GM21390 (cell line): Measurements from ENCODE around the gene CAMTA1.

Experiments used
- ATAC-seq: cut with Tn5 transposase; IDR thresholded peaks from one replicate; pipeline ENCODE4 v1.9.1; 2021; ENCODE audit not compliant: unreplicated experiment

Gene CAMTA1

DNA sequence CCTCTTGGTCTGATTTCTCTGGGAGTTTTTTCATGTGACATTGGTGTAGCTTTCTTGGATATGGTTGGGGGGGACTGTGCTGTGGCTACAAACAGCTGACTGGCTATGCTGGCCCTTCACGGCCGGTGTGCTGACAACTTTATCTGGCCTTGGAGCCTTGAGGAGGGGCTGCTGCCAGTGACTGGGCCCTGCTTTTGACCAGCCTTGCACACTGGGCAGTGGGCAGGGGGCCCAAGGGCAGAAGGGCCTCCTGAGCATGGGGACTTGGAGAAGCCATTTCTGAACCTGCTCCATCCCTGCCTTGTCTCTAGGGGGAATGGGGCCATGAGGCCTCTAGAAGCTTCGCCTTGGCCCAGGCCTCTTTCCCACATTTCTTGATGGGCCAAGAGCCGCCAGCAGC lies 139.6 kb downstream of the CAMTA1 start:
- no peak for ATAC-seq

DNA sequence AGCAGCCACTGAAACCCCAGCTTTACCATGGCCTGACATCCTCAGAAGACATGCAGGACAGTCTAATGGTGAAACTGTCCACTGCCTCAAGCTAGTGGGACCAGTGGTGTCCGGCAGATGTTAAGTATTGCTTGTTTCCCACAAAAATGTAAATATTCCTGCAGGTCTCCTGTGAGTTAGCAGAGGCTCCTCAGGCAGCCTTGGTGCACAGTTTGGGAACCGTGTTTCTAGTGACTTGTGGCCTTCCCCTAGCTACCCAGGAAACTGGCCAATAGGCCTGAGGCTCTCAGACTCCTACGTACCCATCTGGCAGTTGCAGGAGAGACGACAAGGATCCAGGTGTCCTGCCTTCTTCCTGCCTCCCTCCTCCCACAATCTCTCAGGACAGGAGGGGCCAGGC lies 142.4 kb downstream of the CAMTA1 start:
- no peak for ATAC-seq

DNA sequence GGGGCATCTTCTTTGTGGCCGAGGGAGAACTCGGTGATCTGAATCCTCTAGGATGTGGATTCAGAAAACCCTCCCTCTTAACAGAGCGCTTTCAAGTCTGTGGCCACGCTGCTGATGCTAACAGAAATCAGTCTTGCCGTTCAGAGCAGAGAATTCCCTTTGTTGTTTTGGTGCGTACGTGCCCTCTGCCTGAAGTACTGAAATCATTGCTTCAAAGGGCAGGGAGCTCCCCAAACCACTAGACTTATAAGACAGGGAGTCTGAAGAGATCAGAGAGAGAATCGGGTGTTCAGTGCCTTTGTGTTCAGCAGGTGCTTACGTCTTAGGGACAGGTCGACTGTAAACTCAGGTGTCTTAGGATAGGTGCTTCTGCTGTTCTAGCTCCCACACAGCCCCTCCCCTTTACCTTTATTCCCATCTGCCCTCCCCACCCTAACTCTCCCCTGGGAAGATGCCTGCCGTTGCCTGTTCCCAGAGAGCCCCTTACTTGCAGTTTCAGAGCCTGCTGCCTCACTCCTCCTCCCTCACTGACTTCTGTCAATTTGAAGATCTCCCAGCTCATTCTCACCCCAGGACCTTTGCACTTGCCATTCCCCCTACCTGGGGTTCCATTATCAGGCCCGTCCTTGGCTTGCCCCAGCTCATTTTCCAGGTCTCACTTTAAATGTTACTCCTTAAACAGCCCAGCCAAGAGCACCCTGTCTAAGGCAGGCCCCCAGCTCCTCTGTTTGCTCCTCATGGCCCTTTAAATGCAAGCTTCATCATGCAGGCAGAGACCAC lies 143.0 kb downstream of the CAMTA1 start:
- no peak for ATAC-seq

DNA sequence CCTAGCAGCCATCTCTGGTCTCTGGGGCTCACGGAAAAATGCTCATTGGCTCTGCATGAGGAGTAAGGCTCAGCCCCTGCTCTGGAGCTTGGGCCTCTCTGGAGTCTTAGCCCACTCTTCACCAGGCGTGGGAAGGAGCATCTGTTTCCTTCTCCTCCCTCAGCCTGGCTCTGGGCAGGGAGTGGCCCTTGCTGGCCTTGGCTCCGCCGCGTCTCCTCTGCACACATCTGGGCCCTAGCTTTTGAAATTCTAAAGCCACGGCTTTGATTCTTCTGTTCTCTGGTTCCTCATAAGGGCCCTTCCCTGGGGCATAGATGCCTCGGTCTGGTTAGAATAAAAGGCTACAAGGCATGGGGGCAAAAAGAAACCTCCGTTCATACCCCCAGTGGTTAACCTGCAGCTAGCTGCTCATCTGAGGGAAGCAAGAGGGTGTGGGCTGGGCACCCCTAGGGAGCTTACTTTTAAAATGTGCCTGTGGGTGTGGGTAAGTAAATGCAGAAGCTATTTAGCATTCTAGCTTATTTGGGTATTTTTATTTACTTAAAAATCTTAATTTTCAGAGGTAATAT lies 145.6 kb downstream of the CAMTA1 start:
- no peak for ATAC-seq

DNA sequence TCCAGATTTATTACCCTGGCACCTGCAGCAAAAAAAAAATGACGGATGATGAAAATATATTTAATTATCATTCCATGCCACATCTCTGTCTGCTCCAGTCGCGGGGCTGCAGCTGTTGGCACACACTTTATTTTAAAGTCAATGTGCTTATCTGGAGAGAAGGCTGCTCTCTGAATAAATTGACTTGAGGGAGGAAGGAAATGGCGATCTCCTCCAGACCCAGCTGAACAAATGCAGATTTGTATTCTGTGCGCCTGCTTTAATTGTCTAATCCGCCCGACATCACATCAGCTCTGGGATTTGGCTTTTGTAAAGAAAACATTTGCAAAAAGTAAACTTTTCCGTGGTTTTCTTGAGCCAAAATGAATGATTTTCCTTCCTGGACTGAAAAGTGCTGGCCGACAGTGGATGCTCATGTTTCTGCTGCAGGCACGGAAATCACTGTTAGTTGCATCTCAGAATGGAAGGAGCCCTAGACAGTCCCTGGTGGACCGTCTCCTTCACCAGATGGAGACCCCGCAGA lies 150.2 kb downstream of the CAMTA1 start:
- no peak for ATAC-seq

DNA sequence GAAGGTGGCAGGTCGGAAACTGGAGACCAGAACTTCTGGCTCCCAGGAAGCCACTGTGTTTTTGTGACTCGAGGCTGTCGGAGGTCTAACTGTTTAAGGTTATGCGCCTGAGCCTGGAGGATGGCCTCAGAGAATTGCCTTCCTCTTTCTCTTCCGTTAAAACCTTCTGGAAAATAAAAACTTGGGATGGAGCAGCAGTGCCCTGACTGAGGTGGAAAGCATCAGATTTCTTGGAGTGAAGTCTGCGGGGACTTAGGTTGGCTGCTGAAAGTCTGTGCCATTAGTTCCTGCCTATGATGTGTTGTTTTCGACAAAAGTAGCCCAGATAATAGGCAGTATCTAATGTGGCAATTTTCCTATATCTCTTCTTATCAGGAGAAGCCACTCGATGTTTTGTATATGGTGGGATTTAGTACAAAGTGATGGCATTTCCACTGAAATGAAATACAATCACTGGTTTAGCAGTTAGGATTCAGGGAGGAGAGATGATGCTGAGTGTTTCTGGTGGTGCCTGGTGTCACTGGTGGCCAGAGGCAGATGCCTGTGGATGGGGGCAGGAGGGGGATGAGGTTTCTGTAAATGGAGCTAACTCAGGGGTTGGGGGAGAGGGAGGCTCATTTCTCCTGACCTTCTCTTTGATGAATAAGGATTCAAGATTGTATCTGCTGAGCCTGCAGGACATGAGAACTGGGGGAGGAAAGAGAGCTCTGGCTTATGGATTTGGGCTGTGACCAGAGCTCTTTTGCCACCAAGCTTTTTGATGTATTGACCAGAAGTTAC lies 150.8 kb downstream of the CAMTA1 start:
- ATAC-seq, result no peak

DNA sequence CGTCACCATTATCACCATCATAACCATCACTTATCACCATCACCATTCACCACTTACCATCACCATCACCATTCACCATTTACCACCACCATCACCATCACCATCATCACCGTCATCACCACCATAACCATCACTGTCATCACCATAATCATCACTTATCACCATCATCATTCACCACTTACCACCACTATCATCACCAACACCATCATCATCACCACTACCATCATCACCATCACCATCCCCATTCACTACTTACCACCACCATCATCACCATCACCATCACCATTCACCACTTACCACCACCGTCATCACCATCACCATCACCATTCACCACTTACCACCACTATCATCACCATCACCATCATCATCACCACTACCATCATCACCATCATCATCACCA lies 151.8 kb downstream of the CAMTA1 start:
- ATAC-seq, result no peak

DNA sequence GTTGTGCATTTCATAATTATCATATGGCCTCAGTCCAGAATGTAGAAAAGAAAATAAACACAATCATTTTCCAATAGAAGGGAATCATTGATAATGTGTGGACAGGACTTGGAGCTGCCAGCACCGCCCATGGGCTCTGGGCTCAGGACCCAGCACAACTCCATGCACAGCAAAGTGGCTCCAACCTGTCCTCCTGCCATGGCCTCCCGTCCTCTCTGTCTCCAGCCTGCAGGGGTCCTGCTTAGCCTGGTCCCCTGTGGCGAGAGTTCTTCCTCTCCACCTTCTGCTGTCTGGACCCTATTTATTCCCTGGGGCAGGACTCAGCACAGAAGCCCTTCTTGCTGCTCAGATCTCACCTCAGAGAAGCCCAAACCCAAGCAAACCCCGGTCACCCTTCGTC lies 154.1 kb downstream of the CAMTA1 start:
- ATAC-seq, result no peak

DNA sequence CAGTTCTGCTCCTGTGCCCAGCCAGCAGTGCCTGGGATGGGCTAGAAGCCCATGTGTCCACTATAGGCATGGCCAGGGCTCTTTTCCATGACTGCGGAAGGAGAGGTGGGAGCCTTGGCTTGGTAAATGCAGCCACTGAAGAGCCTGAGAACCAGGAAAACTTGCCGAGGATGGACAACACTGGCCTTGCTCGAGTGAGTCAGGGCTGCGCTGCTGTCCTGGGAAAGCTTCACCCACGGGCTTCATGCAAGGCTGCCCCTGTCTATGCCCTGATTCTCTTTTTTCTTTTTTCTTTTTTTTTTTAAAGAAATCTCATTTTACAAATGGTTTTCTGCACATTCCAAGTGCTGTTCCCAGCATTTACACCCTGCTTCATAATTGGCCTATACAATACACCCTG lies 156.5 kb downstream of the CAMTA1 start:
- no peak for ATAC-seq

DNA sequence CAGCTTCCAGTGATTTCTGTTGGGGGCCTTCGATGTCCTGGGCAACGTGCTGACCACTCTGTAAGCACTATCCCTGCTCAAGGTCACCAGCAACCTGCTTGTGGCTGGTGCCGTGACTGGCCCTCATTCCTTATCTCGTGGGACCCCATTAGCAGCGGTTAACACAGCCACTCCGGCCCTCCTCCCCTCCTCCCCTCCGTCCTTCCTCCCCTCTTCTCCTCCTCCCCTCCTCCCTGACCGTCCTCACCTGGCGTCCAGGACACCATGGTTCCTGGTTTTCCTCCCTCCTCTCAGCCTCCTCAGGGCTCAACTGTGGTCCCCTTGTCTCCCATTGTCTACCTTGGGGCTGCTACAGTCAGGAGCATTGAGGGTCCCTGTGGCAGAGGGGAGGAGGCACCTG lies 157.7 kb downstream of the CAMTA1 start:
- ATAC-seq, result no peak

DNA sequence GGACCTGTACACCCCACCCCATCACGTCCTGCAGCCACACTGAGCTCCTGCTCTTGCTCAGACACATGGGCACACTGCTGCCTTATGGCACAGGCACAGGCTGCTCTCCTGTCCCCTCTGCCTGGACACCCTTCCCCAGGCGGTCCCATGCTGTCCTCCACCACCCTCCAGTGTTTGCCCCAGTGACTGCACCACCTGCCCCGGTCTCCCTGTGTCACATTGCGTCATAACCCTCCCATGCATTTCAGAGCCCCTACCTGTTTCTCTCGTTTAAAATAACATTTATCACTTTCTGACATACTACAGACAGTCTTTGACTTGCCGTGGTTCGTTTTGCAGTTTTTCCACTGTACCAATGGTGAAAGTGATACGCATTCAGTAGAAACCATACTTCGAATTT lies 159.2 kb downstream of the CAMTA1 start:
- ATAC-seq, result no peak

DNA sequence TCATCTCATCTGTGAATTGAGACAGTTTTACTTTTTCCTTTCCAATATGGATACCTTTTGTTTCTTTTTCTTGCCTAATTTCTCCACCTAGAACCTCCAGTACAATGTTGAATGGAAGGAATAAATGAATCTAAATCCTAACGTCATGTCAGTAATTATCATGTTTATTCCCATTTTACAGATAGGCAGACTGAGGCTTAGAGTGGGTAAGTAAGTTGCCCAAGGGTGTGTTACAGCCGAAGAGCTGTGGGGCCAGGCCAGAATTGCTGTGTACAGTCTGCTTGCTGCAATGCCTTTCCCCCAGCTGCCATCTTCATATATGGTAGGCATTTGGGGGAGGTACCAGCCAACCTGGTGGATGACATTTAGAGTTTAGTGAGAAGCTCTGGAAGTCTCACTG lies 162.7 kb downstream of the CAMTA1 start:
- no peak for ATAC-seq

DNA sequence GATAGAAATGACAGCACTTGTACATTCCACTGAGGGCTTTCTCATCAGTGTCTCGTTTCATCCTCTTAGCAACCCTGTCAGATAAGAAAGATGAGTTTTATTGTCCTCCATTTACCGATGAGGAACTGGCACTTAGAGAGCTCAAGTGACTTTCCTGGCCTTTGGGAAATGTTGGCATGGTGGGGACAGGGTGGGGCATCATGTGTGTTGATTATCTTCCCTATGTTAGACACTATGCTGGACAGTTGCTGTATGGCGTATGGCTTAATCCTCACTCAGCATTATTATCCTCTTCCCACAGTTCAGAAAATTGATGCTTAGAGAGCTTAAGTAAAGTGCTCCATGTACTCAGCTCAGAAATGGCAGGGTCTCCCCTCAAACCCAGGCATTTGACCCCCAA lies 163.2 kb downstream of the CAMTA1 start:
- ATAC-seq, result no peak

DNA sequence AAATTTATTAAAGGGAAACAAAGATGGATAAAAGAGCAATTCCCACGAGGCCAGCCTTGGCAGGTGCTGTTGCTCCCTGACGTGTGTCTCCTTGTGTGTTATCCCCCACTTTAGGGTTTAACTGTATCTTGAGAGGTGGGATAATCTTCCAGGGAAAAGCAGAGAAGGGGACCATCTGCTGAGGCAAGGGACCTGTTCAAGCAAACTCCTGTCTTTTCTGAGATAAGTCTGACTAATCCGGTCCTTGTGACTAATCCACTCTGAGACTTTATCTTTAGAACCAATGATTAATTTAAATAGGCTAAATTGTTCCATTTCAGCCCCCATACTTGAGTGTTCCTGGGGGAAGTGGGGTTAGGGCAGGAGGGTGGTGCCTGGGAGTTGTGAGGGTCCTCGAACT lies 163.6 kb downstream of the CAMTA1 start:
- ATAC-seq, result no peak

DNA sequence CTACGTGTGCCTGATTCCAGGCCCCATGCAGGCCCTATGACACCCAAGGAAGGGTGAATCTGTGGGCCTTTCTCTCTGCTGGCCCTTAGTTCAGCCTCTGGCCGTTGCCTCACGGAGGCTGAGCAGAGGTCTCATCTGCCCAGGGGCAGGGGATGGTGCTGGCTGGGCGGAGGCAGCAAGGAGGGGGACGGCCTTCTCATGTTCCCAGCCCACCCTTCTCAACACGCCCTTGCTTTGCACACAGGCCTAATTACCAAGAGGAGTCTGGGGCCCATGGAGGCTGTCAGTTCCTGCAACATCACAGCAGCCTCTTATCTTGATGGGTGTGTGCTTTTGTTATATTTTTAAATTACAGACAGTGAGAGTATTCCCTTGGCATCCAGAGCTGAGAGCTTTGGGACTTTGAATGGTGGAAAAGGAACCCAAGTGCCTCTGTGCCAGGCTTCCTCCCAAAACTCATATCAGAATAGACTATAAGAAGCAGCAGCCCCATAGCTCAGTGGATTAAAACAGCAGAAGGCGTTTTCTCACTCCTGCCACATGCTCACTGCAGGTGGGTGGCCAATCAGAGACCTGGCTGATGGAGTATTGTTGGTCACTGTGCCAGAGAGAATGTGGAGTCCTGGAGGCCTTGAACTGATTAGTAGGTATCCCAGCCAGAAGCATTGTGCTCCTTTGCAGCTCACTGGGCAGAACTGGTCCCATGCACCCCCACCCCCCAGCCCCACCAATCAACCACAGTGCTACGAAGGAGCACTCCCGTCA lies 164.9 kb downstream of the CAMTA1 start:
- no peak for ATAC-seq

DNA sequence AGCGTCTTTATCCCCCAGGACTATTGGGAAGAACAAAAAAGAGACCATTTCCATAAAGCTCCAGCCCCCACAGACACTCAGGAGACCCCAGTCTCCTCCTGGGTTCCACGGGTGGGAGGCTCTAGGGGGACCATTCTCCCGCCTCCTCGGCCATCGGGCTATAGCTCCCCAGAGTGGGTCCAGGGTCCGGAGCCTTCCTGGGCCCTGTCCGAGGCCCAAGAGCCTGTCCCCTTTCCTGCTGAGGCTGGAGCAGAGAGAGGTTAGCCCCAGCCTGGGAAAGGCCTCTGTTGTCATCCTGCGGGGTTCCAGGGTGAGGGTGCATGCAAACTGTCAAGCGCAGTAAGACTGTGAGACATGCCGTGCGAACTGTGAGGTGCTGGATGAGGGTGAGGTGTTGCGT lies 166.3 kb downstream of the CAMTA1 start:
- no peak for ATAC-seq

DNA sequence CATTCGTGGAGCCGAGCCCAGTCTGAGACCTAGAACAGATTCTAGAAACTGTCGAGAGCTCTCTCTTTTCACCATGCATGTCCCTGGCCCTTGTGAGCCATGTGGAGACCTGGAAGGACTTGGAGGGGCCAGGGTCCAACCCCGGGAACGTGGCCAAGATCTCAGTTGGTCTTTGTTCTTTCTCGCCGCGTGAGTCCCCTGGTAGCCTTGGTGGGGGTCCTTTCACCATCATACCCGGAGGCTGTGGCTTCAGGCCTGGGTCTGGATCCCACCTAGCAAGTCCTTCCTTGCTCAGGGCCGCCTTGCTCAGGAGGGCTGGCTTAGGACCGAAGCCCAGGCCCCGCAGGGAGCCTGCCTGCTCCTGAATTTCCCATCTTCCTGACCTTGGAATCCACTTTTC lies 168.0 kb downstream of the CAMTA1 start:
- ATAC-seq, result no peak

DNA sequence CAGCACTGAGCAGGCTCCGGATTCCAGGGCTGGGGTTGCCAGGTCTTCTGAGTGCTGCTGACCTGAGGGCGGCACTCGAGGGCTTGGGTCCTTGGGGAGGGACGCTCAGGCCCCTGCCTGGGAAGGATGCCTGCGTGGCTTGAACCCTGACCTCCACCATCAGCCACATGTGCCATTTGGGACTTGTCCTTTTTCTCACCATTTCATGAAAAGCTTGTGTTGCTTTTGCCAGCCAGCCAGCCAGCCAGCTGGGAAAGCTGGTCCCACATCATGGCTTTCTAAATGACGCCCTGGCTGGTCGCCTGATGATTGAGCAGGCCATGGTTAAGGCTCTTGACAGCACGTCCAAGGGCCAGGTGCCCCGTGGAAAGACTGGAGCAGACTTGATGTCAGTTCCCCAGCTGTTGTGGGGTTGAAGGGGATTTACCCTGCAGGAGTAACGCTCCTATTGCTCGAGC lies 168.7 kb downstream of the CAMTA1 start:
- no peak for ATAC-seq

DNA sequence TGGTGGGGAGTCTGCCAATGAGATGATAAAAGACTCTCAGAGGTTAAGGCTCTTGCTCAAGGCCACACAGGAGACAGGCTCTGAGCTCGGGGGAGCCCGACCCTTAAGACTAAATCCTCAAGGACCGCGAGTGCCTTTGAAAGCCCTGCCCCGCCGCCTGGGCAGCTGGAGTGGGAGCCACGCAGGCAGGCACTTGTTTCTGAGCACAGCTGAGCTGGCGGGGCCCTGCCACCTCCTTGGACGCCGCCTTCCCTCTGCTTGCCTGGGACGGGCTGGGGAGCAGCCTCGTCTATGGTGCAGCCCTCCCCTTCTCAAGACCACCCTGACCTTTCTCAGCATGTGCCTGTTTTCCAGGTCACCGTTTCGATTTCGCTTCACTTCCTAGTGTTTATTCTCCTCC lies 169.3 kb downstream of the CAMTA1 start:
- ATAC-seq, result no peak

DNA sequence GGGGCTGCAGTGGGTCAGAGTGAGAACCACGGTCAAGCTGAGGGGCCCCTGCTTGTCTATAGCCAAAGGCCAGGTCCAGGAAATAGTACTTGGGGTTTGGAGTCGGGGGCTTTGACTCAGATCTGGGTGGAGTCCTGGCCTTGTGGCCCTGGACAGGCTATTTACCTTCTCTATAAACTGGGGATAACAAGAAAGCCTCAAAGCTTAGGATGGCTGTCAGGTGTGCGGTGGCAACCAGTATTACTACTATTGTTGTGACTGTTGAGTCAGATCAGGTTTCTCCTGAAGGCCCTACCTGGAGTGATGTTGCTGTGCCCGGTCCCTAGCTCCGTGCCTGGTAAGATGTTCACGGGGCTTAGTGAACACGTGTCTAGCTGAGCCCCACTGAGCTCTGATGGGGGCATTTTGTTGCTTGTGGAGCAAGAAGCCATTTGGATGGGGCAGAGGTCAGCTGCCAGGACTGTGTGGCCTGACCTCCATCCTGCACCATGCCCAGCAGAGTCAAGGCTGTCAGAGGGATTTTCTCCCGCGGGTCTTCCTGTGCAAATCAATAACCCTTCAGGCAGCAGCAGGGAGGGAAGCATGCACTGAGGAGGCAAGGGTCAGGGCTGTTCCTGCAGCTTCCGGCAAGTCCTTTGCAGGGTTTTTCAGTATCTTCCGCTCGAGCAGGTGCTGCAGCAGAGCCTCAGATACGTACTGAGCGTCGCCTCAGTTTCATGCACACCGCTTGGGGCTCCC lies 170.3 kb downstream of the CAMTA1 start:
- ATAC-seq, result no peak
